Measurements from ENCODE around the gene ACSL4.

DNA sequence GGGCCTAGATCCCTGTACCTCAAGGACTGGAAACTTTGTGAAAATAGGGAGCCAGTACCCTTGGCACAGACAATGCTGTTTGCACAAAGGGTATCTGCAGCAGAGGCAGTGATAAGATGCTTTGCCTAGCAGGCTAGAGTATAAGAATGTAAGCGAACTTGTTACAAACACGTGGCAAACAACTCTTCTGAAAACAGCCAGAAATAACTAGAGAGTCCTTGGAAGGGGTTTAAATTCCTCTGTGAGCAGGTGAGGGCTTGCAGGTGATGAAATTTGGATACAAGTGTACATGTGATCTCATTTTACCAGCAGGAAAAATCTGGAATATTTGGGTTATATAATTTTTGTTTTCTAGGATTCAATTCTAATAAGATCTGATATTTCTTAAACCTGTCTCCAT is 18.6 kb upstream of the ACSL4 start:
- TF ChIP-seq, protein P1, sequence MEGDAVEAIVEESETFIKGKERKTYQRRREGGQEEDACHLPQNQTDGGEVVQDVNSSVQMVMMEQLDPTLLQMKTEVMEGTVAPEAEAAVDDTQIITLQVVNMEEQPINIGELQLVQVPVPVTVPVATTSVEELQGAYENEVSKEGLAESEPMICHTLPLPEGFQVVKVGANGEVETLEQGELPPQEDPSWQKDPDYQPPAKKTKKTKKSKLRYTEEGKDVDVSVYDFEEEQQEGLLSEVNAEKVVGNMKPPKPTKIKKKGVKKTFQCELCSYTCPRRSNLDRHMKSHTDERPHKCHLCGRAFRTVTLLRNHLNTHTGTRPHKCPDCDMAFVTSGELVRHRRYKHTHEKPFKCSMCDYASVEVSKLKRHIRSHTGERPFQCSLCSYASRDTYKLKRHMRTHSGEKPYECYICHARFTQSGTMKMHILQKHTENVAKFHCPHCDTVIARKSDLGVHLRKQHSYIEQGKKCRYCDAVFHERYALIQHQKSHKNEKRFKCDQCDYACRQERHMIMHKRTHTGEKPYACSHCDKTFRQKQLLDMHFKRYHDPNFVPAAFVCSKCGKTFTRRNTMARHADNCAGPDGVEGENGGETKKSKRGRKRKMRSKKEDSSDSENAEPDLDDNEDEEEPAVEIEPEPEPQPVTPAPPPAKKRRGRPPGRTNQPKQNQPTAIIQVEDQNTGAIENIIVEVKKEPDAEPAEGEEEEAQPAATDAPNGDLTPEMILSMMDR (IDR thresholded peaks at IDR 0.05): no peak
- TF ChIP-seq POLR2AphosphoS5 (IDR thresholded peaks at IDR 0.05): no peak

All from breast epithelium (tissue), 3 donors.